Measurements from ENCODE around the gene PTGFR. TPM values are rescaled to one million over a fixed set of nuclear protein-coding genes. Genes with fewer than 3 reads are reported as not detected.

PTGFR gene
- total and polyA plus RNA-seq, 2 experiments from 2014 or later: 8.3 to 13.3 TPM

DNA sequence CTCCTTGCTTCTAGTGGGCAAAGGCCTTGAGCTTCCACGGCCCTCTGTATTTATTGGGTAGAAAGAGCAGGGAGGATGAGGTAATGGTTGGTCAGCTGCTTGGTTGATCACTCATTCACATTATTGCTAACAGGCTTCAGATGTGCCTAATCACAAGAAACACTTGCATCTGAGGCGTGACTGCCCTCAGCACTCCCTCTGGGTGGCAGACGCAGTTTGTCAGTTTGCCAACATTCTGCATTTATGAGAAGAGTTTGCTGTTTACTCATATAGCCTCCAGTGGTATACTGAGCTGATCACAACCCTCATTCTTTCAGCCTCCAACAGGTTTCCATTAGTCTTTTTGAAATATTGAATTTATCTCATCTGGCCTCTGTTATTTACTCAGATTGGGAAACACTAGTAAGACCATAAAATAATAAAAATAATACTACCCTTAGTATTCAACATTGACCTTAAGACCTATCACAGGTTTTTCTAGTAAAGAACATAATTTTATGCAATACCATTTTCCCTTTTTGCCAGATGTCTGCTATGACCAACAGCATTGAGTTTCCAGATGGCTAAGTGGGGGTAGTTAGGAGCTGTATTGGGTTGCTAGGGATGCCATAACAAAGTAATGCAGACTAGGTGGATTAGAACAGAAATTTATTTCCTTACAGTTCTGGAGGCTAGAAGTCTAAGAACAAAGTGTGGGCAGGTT, 53.3 kb downstream of the PTGFR start:
- no peak overlapping the region for H3K27ac ChIP-seq
- 13 to 26% methylated on average over 3 of the region's 3 CpGs for WGBS, 2 experiments (ENCODE audit: low coverage in 1 of 2, low lambda C conversion rate in 2 of 2, missing lambda C conversion rate in 2 of 2)
- no peak overlapping the region for H3K4me3 ChIP-seq
- peaks cover 8% of the 10 kb centered on the region; the same call in 1 of the 2 replicates for H3F3A ChIP-seq (ENCODE audit: insufficient read depth)
- no peaks in the 10 kb centered on the region for H3K27me3 ChIP-seq (replicated peaks; ENCODE audit: insufficient read depth)
- H3K9ac ChIP-seq: no peak overlapping the region
- no peaks in the 10 kb centered on the region for H3K79me2 ChIP-seq (ENCODE audit: insufficient read depth)
- H3K4me1 ChIP-seq (ENCODE audit: insufficient read depth): no peaks in the 10 kb centered on the region
- in situ Hi-C loops (cut with MboI): no loop called here
- TF ChIP-seq EZH2 (IDR thresholded peaks at IDR 0.05; ENCODE audit: insufficient read depth, poor library complexity, severe bottlenecking): no peak
- no peak for TF ChIP-seq EZH2phosphoT487 (IDR thresholded peaks at IDR 0.05; ENCODE audit: insufficient read depth, low read depth)
- H3K9me3 ChIP-seq (ENCODE audit: low read depth): no peaks in the 10 kb centered on the region
- H4K20me1 ChIP-seq (ENCODE audit: insufficient read depth): no peaks in the 10 kb centered on the region
- DNase-seq: peak; percentile 44
- no peak overlapping the region for H3K4me2 ChIP-seq (ENCODE audit: unreplicated experiment)
- no peak overlapping the region for H2AFZ ChIP-seq
- H3K9me2 ChIP-seq (ENCODE audit: insufficient read depth): no peaks in the 10 kb centered on the region; the same call in 1 of the 2 replicates
- no peaks in the 10 kb centered on the region for H3K36me3 ChIP-seq (ENCODE audit: low read depth)

GRCh38 chr1:78547081-78547480, 56.3 kb downstream of the PTGFR start:
- peaks cover 8% of the 10 kb centered on the region; the same call in 1 of the 2 replicates for H3F3A ChIP-seq (ENCODE audit: insufficient read depth)
- DNase-seq: no peak
- H3K79me2 ChIP-seq (ENCODE audit: insufficient read depth): no peaks in the 10 kb centered on the region
- H3K4me2 ChIP-seq (ENCODE audit: unreplicated experiment): no peak overlapping the region
- H3K4me3 ChIP-seq: no peak overlapping the region
- no peaks in the 10 kb centered on the region for H4K20me1 ChIP-seq (ENCODE audit: insufficient read depth)
- in situ Hi-C loops (cut with MboI): no loop called here
- no peak overlapping the region for H2AFZ ChIP-seq
- H3K27me3 ChIP-seq (replicated peaks; ENCODE audit: insufficient read depth): no peaks in the 10 kb centered on the region
- no peaks in the 10 kb centered on the region for H3K36me3 ChIP-seq (ENCODE audit: low read depth)
- H3K4me1 ChIP-seq (ENCODE audit: insufficient read depth): no peaks in the 10 kb centered on the region
- H3K27ac ChIP-seq: no peak overlapping the region
- WGBS, 2 experiments (ENCODE audit: low coverage in 1 of 2, low lambda C conversion rate in 2 of 2, missing lambda C conversion rate in 2 of 2): 12 to 29% methylated on average over 1 of the region's 1 CpG
- no peaks in the 10 kb centered on the region; the same call in 1 of the 2 replicates for H3K9me2 ChIP-seq (ENCODE audit: insufficient read depth)
- H3K9ac ChIP-seq: no peak overlapping the region
- TF ChIP-seq EZH2phosphoT487 (IDR thresholded peaks at IDR 0.05; ENCODE audit: insufficient read depth, low read depth): no peak
- TF ChIP-seq EZH2 (IDR thresholded peaks at IDR 0.05; ENCODE audit: insufficient read depth, poor library complexity, severe bottlenecking): no peak
- no peaks in the 10 kb centered on the region for H3K9me3 ChIP-seq (ENCODE audit: low read depth)

GRCh38 chr1:78549331-78549730, 58.6 kb downstream of the PTGFR start:
- Histone ChIP-seq H3K4me1 (ENCODE audit: insufficient read depth) (no peaks in the 10 kb centered on the region), H3K27ac (no peak overlapping the region), H3K79me2 (ENCODE audit: insufficient read depth) (no peaks in the 10 kb centered on the region), H2AFZ (no peak overlapping the region), H3F3A (ENCODE audit: insufficient read depth) (peaks cover 3% of the 10 kb centered on the region; the same call in 1 of the 2 replicates), H3K9ac (no peak overlapping the region), H3K4me3 (no peak overlapping the region), H3K9me3 (ENCODE audit: low read depth) (no peaks in the 10 kb centered on the region), H3K4me2 (ENCODE audit: unreplicated experiment) (no peak overlapping the region), H4K20me1 (ENCODE audit: insufficient read depth) (no peaks in the 10 kb centered on the region), H3K9me2 (ENCODE audit: insufficient read depth) (no peaks in the 10 kb centered on the region; the same call in 1 of the 2 replicates), H3K36me3 (ENCODE audit: low read depth) (no peaks in the 10 kb centered on the region), H3K27me3 (replicated peaks; ENCODE audit: insufficient read depth) (no peaks in the 10 kb centered on the region)
- no peak for DNase-seq
- in situ Hi-C loops (cut with MboI): no loop called here
- TF ChIP-seq EZH2 (IDR thresholded peaks at IDR 0.05; ENCODE audit: insufficient read depth, poor library complexity, severe bottlenecking) (no peak), EZH2phosphoT487 (IDR thresholded peaks at IDR 0.05; ENCODE audit: insufficient read depth, low read depth) (no peak)
- 54% methylated on average over 3 of the region's 3 CpGs for WGBS, 2 experiments (ENCODE audit: low coverage in 1 of 2, low lambda C conversion rate in 2 of 2, missing lambda C conversion rate in 2 of 2)

DNA sequence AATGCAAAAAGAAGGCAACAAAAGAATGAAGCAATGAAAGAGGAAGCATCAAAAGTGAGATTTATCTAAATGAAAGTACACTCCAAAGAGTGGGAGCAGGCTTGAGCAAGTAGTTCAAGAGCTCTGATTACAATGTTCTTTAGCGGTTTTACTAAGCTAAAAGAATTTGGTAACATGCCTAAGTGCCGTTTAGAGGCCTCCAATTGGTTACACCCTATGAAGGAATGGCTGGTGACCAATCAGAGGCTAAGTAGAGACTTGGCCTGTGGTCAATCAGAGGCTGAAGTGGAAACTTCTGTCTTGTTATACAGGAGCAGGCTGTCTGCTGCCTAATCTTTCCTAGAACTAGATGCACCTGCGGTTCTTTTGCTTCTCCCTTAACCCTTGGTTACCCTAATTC, 59.1 kb downstream of the PTGFR start:
- DNase-seq: no peak

More for the DNA sequence above, 59.1 kb downstream of the PTGFR start:
- Histone ChIP-seq H3K27me3 (replicated peaks; ENCODE audit: insufficient read depth) (no peaks in the 10 kb centered on the region), H3F3A (ENCODE audit: insufficient read depth) (no peaks in the 10 kb centered on the region), H3K79me2 (ENCODE audit: insufficient read depth) (no peaks in the 10 kb centered on the region), H3K4me2 (ENCODE audit: unreplicated experiment) (no peak overlapping the region), H3K4me3 (no peak overlapping the region), H3K9ac (no peak overlapping the region), H3K27ac (no peak overlapping the region), H4K20me1 (ENCODE audit: insufficient read depth) (no peaks in the 10 kb centered on the region), H3K4me1 (ENCODE audit: insufficient read depth) (no peaks in the 10 kb centered on the region), H3K36me3 (ENCODE audit: low read depth) (no peaks in the 10 kb centered on the region), H2AFZ (no peak overlapping the region), H3K9me3 (ENCODE audit: low read depth) (no peaks in the 10 kb centered on the region), H3K9me2 (ENCODE audit: insufficient read depth) (no peaks in the 10 kb centered on the region; the same call in 1 of the 2 replicates)
- TF ChIP-seq EZH2 (IDR thresholded peaks at IDR 0.05; ENCODE audit: insufficient read depth, poor library complexity, severe bottlenecking) (no peak), EZH2phosphoT487 (IDR thresholded peaks at IDR 0.05; ENCODE audit: insufficient read depth, low read depth) (no peak)
- 63% methylated on average over 3 of the region's 3 CpGs for WGBS, 2 experiments (ENCODE audit: low coverage in 1 of 2, low lambda C conversion rate in 2 of 2, missing lambda C conversion rate in 2 of 2)
- in situ Hi-C loops (cut with MboI): no loop called here
